IMR-90 (cell line): Measurements from ENCODE around the gene MND1. TPM values are rescaled to one million over a fixed set of nuclear protein-coding genes. Genes with fewer than 3 reads are reported as not detected.
A peak's percentile ranks its signal among the peaks of the same experiment; 100 is the strongest.

ENCODE experiments used
- ATAC-seq: fragments of 200-7000 bp; cut with Tn5 transposase; 2 replicates; pipeline ENCODE4 v1.9.1; 2020; ENCODE audit warnings: low read depth, mild to moderate bottlenecking, moderate library complexity
- BruUV-seq: library from RNA; stranded (reverse); fragments of 400-500 nt; replicated peaks from 2 replicates; lab custom pipeline; 2021; lab: Mats Ljungman, UMichigan
- CTCF ChIA-PET: fragments of 300-600 bp; formaldehyde crosslinking; extraction: SDS; loops from one replicate; lab custom pipeline; 2021; ENCODE audit warnings: antibody characterized with exemption; lab: Yijun Ruan, JAX
- POLR2A ChIA-PET: fragments of 300-600 bp; sonication (Branson Sonifier 250); formaldehyde crosslinking; loops from one replicate; lab custom pipeline; 2022; ENCODE audit warnings: antibody characterized with exemption; ENCODE audit not compliant: unreplicated experiment; lab: Charles Lee
- DNase-seq: peaks from one replicate; pipeline ENCODE4 v3.0.0; 2013
- H2AFZ ChIP-seq: replicated peaks from 2 replicates; pipeline ENCODE3; 2013; ENCODE audit warnings: low read length, mild to moderate bottlenecking; ENCODE audit not compliant: poor library complexity
- H2AK5ac ChIP-seq: 2 replicates; pipeline ENCODE4 v1.6.1; 2013; ENCODE audit warnings: low read depth, low read length, inconsistent platforms
- H2AK9ac ChIP-seq: replicated peaks from 2 replicates; pipeline ENCODE3; 2013; ENCODE audit warnings: mild to moderate bottlenecking, low read depth, low read length, moderate library complexity; ENCODE audit not compliant: poor library complexity
- H2BK120ac ChIP-seq: 2 replicates; pipeline ENCODE4 v1.6.1; 2013; ENCODE audit warnings: low read depth, low read length, inconsistent platforms
- H2BK15ac ChIP-seq: 3 replicates; pipeline ENCODE4 v1.6.1; 2013; ENCODE audit warnings: low read depth, low read length, inconsistent platforms
- H2BK20ac ChIP-seq: 2 replicates; pipeline ENCODE4 v1.6.1; 2013; ENCODE audit warnings: low read depth, mild to moderate bottlenecking, inconsistent platforms, low read length, moderate library complexity
- H2BK5ac ChIP-seq: 2 replicates; pipeline ENCODE4 v1.6.1; 2013; ENCODE audit warnings: mild to moderate bottlenecking, low read depth, low read length, inconsistent platforms; ENCODE audit not compliant: poor library complexity, severe bottlenecking
- H3K14ac ChIP-seq: replicated peaks from 2 replicates; pipeline ENCODE4 v1.6.1; 2013; ENCODE audit warnings: low read depth, low read length, inconsistent platforms
- H3K18ac ChIP-seq: 2 replicates; pipeline ENCODE4 v1.6.1; 2013; ENCODE audit warnings: low read depth, low read length, control low read depth
- H3K23ac ChIP-seq: 2 replicates; pipeline ENCODE4 v1.6.1; 2013; ENCODE audit warnings: low read depth, low read length, inconsistent platforms
- H3K27ac ChIP-seq: 2 replicates; pipeline ENCODE4 v1.5.1; 2013; ENCODE audit warnings: mild to moderate bottlenecking, control low read depth, low read length; ENCODE audit not compliant: insufficient read depth
- H3K27me3 ChIP-seq: 2 replicates; pipeline ENCODE4 v1.6.1; 2013; ENCODE audit warnings: low read length; ENCODE audit not compliant: control insufficient read depth, insufficient read depth
- H3K36me3 ChIP-seq: 2 replicates; pipeline ENCODE4 v1.6.1; 2013; ENCODE audit warnings: low read length, mixed read lengths; ENCODE audit not compliant: control insufficient read depth, insufficient read depth
- H3K4ac ChIP-seq: 2 replicates; pipeline ENCODE4 v1.6.1; 2013; ENCODE audit warnings: low read depth, low read length, inconsistent platforms
- H3K4me1 ChIP-seq: 2 replicates; pipeline ENCODE4 v1.6.1; 2013; ENCODE audit warnings: low read length, mixed read lengths; ENCODE audit not compliant: control insufficient read depth, insufficient read depth
- H3K4me2 ChIP-seq: 2 replicates; pipeline ENCODE4 v1.6.1; 2013; ENCODE audit warnings: low read depth, mild to moderate bottlenecking, control low read depth, low read length, moderate library complexity
- H3K4me3 ChIP-seq: 2 replicates; pipeline ENCODE4 v1.5.1; 2013; ENCODE audit warnings: low read depth, mild to moderate bottlenecking, control low read depth, low read length, moderate library complexity; ENCODE audit not compliant: insufficient read depth
- H3K56ac ChIP-seq: 2 replicates; pipeline ENCODE4 v1.6.1; 2013; ENCODE audit warnings: low read length, inconsistent platforms; ENCODE audit not compliant: insufficient read depth; ENCODE audit errors: extremely low read depth
- H3K79me1 ChIP-seq, 2 experiments: 2 replicates each; pipeline ENCODE4 v1.6.1; 2013; ENCODE audit warnings: low read length in 2 of 2, inconsistent platforms in 1 of 2, low read depth in 1 of 2
- H3K9ac ChIP-seq: 2 replicates; pipeline ENCODE4 v1.6.1; 2013; ENCODE audit warnings: low read depth, low read length, control low read depth
- H3K9me1 ChIP-seq: 2 replicates; pipeline ENCODE4 v1.6.1; 2013; ENCODE audit warnings: low read length, inconsistent platforms; ENCODE audit not compliant: insufficient read depth
- H3K9me3 ChIP-seq: 2 replicates; pipeline ENCODE4 v1.6.1; 2013; ENCODE audit warnings: low read length; ENCODE audit not compliant: control insufficient read depth, insufficient read depth
- H4K20me1 ChIP-seq: 2 replicates; pipeline ENCODE4 v1.6.1; 2013; ENCODE audit warnings: low read length, inconsistent platforms; ENCODE audit not compliant: insufficient read depth
- H4K5ac ChIP-seq: 2 replicates; pipeline ENCODE4 v1.6.1; 2013; ENCODE audit warnings: mild to moderate bottlenecking, low read depth, low read length, control low read depth
- H4K8ac ChIP-seq, 2 experiments: 2 replicates each; pipeline ENCODE4 v1.6.1; 2013; ENCODE audit warnings: low read depth in 2 of 2, low read length in 2 of 2, control low read depth in 1 of 2, inconsistent platforms in 1 of 2
- H4K91ac ChIP-seq: 2 replicates; pipeline ENCODE4 v1.6.1; 2013; ENCODE audit warnings: low read depth, low read length, inconsistent platforms; ENCODE audit not compliant: insufficient read depth
- CHD1 ChIP-seq: IDR thresholded peaks from 2 replicates; pipeline ENCODE4 v1.6.1; 2012; ENCODE audit warnings: low read depth, low read length, improper control_type of control experiment
- FOS ChIP-seq: fragments of 150-350 bp; IDR thresholded peaks from 2 replicates; pipeline ENCODE4 v1.6.1; 2016; ENCODE audit warnings: low read depth, low read length
- MAFK ChIP-seq: IDR thresholded peaks from 2 replicates; pipeline ENCODE4 v1.6.1; 2012; ENCODE audit warnings: low read depth, low read length, improper control_type of control experiment
- RAD21 ChIP-seq: IDR thresholded peaks from 2 replicates; pipeline ENCODE4 v1.6.1; 2012; ENCODE audit warnings: low read length, improper control_type of control experiment
- WGBS, 2 experiments: methylation state at CpG; one replicate each; pipeline versions ENCODE4 v1.1.5 to v1.1.7; 2013; ENCODE audit warnings: missing lambda C conversion rate in 2 of 2; ENCODE audit not compliant: insufficient read length in 1 of 2; ENCODE audit errors: extremely low coverage in 2 of 2; 5-methylcytosine and 5-hydroxymethylcytosine counted together
- dilution Hi-C: fragments of 300-500 bp; cut with HindIII; formaldehyde crosslinking; loops from one replicate; pipeline ENCODE4 v1.14.3; 2018; ENCODE audit warnings: low sequenced_read_pairs; ENCODE audit not compliant: unreplicated experiment
- in situ Hi-C: fragments of 300-500 bp; cut with MboI; formaldehyde crosslinking; loops from 3 replicates; pipeline ENCODE4 v1.14.3; 2019; ENCODE audit warnings: low sequenced_read_pairs, inconsistent platforms, mixed read lengths
- intact Hi-C: fragments of 100-400 bp; cut with micrococcal nuclease; formaldehyde crosslinking; loops from 2 replicates; pipeline ENCODE4 v1.10.0; 2022
- polyA plus RNA-seq, 3 experiments: library from polyadenylated mRNA; depleted of rRNA; stranded (reverse); fragments of >200 nt; gene quantifications; 2 replicates each; pipeline ENCODE4 v1.2.3, GENCODE V29; 2012; ENCODE audit warnings: low replicate concordance in 1 of 3
- total RNA-seq: library from RNA; depleted of rRNA; stranded (reverse); fragments of >200 nt; gene quantifications from 2 replicates; pipeline ENCODE4 v1.2.3, GENCODE V29; 2012

MND1 gene
- total and polyA plus RNA-seq, 2 of the 4 experiments (the other 2 are of a cell fraction): 0.36 to 3.5 TPM

DNA sequence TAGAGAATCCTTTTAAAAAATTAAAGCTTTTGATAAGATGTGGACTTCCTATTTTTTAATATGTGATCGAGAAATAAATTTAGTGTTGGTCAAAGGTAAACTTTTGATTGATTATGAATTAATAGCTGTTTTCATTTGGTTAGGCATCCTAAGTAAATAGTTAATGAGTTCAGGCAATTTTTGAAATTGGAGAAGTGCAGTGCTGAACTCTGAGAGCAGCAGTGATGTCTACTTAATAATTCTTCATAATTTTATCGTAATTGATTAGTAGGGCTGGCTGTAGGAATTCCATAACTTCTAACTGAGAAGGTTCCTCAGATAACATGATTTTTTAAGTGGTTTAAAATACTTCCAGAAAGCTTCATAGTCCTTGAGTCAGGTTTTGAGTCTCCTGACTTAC is 1.5 kb downstream of the MND1 start:
- in situ Hi-C loops (loop anchor here (5.0 kb wide), 1 partner anchor 226 kb away; no protein-coding TSS in a partner anchor), intact Hi-C loops (loop anchor here (5.0 kb wide), 1 partner anchor 101 kb away; no protein-coding TSS in a partner anchor), dilution Hi-C loops (no loop called here)
- peaks cover 9% of the 10 kb centered on the region for H3K9me1 ChIP-seq
- DNase-seq (no peak), ATAC-seq (no peak)
- TF ChIP-seq RAD21 (no peak), FOS (no peak), CHD1 (no peak), MAFK (no peak)
- no peak overlapping the region for H4K8ac ChIP-seq
- H2AK5ac ChIP-seq: no peak overlapping the region
- no peak overlapping the region for H2BK20ac ChIP-seq
- no peak overlapping the region for H2AK9ac ChIP-seq
- no peak overlapping the region for H4K91ac ChIP-seq
- peaks cover 5% of the 10 kb centered on the region; the same call in 1 of the 2 replicates for H3K4me1 ChIP-seq
- H3K79me1 ChIP-seq: peaks cover 9 to 30% of the 10 kb centered on the region in 2 experiments; a peak in 3 of 4 replicates
- H2BK120ac ChIP-seq: no peak overlapping the region
- no peak overlapping the region for H2AFZ ChIP-seq
- no peak overlapping the region for H4K5ac ChIP-seq
- H2BK15ac ChIP-seq: no peak overlapping the region
- peak overlapping the region; percentile 51 for H3K4me2 ChIP-seq
- no peak overlapping the region for H3K9ac ChIP-seq
- no peaks in the 10 kb centered on the region for H4K20me1 ChIP-seq
- no peak overlapping the region for H3K18ac ChIP-seq
- no CpG with 5 or more reads among the region's 2 CpGs for WGBS, 2 experiments
- no peak overlapping the region for H3K56ac ChIP-seq
- H3K23ac ChIP-seq: no peak overlapping the region
- no peaks in the 10 kb centered on the region for H3K36me3 ChIP-seq
- ChIA-PET CTCF (interaction anchor here (0.6 to 2.3 kb wide), 6 partner anchors 11 to 391 kb away, joined by 3 to 11 read pairs (median 4); partner anchors contain the start of gene TMEM131L), POLR2A (no interaction called here)
- H3K9me3 ChIP-seq: no peaks in the 10 kb centered on the region
- H3K27ac ChIP-seq: no peak overlapping the region
- no TSS peak for BruUV-seq
- H3K4me3 ChIP-seq: no peak overlapping the region
- no peaks in the 10 kb centered on the region for H3K27me3 ChIP-seq
- H2BK5ac ChIP-seq: no peak overlapping the region
- no peak overlapping the region for H3K14ac ChIP-seq
- H3K4ac ChIP-seq: no peak overlapping the region
